HEK293T (cell line): ENCODE results near the gene TMIE.
"Not testable (repeated sequence)": the region's sequence is repeated elsewhere in the genome, so short reads cannot be mapped to it uniquely, and the experiment has no call there.

Source experiments
- ARNT ChIP-seq: fragments of 450-650 bp; IDR thresholded peaks from 2 replicates; pipeline ENCODE4 v1.6.1; 2017; ENCODE audit warnings: mild to moderate bottlenecking
- BHLHE40 ChIP-seq: fragments of 450-650 bp; IDR thresholded peaks from 2 replicates; pipeline ENCODE4 v1.6.1; 2016; ENCODE audit warnings: mild to moderate bottlenecking, moderate library complexity, borderline replicate concordance
- FOXA1 ChIP-seq: fragments of 450-650 bp; IDR thresholded peaks from 2 replicates; pipeline ENCODE4 v1.6.1; 2016; ENCODE audit warnings: mild to moderate bottlenecking
- FOXK2 ChIP-seq: fragments of 450-650 bp; IDR thresholded peaks from 2 replicates; pipeline ENCODE4 v1.6.1; 2016; ENCODE audit warnings: mild to moderate bottlenecking
- FOXM1 ChIP-seq: fragments of 450-650 bp; IDR thresholded peaks from 2 replicates; pipeline ENCODE4 v1.6.1; 2017; ENCODE audit warnings: mild to moderate bottlenecking, borderline replicate concordance
- L3MBTL2 ChIP-seq: fragments of 450-650 bp; conservative IDR thresholded peaks from 2 replicates; pipeline ENCODE4 v1.6.1; 2016; ENCODE audit warnings: mild to moderate bottlenecking
- LEF1 ChIP-seq: fragments of 450-650 bp; IDR thresholded peaks from 2 replicates; pipeline ENCODE4 v1.6.1; 2017; ENCODE audit warnings: mild to moderate bottlenecking, borderline replicate concordance
- SP1 ChIP-seq: fragments of 450-650 bp; IDR thresholded peaks from 2 replicates; pipeline ENCODE4 v1.6.1; 2017
- TARDBP ChIP-seq: fragments of 450-650 bp; IDR thresholded peaks from 2 replicates; pipeline ENCODE4 v1.6.1; 2016
- ZNF384 ChIP-seq: fragments of 450-650 bp; IDR thresholded peaks from 2 replicates; pipeline ENCODE4 v1.6.1; 2016

GRCh38 chr3:46753127-46753526 lies 51.9 kb downstream of the TMIE start:
- not testable (repeated sequence) for TF ChIP-seq FOXM1, FOXK2, BHLHE40, L3MBTL2, SP1, ARNT, FOXA1, LEF1, TARDBP, ZNF384
